DMS153 treated with DMSO at 0.1 percent for 48 hours (cell line): ENCODE measurements around the gene DNAJB4.
"Not testable (repeated sequence)": the region's sequence is repeated elsewhere in the genome, so short reads cannot be mapped to it uniquely, and the experiment has no call there.

Experiments
- DNase-seq: peaks from one replicate; lab custom pipeline; 2025; ENCODE audit not compliant: unreplicated experiment; lab: John Stamatoyannopoulos, UW

Gene DNAJB4

DNA sequence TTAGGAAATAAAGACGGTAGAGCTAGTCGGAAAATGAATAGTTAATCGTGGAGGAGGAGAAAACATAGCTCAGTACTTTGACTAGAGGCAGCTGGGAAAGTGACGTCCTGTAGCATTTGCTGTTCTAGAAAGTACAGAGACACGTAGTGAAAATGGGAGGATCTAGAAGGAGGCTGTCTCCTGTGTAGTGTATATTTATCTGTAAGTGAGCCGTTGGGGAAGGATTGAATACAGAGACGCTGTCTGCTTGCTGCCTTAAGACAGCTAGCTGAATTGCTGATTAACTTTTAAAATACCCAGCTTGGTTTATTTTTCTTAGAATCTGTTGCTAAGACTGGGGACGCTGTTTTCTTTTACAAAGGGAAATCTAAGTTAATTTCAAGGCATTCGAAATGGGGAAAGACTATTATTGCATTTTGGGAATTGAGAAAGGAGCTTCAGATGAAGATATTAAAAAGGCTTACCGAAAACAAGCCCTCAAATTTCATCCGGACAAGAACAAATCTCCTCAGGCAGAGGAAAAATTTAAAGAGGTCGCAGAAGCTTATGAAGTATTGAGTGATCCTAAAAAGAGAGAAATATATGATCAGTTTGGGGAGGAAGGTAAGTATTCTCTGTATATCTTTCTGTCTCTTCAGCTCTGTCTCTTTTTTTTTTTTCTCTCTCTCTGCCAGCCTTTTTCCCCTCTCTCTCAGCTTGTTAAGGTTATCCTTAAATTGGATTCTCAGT lies at the start of gene DNAJB4:
Gene DNAJB4, plus strand, starts transcription at position 221 of the 729 bp plus-strand sequence. Its CDS starts 172 bp downstream, at position 393.
- peak; percentile 28 for DNase-seq

DNA sequence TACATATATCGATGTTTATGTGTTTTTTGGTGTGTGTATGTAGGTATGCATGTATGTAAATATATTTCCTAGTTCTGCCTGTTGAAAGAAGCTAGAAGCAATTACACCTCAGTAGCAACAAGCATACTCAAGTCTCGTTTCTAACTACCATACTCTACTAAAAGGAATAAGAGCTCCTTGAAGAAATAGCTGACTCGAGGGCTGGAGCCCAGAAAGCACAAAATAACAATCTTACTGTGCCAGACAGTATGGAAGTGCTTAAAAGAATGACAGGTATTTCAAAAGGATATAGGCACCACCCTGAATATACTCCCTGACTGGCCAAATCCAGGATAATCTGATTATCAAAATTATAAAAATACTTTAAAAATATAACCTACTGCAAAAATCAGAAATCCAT lies 49.0 kb upstream of the DNAJB4 start:
- DNase-seq: no peak

- DNase-seq: no peak
These were observed 48.3 kb upstream of the DNAJB4 start for GRCh38 chr1:77956464-77956863.

DNA sequence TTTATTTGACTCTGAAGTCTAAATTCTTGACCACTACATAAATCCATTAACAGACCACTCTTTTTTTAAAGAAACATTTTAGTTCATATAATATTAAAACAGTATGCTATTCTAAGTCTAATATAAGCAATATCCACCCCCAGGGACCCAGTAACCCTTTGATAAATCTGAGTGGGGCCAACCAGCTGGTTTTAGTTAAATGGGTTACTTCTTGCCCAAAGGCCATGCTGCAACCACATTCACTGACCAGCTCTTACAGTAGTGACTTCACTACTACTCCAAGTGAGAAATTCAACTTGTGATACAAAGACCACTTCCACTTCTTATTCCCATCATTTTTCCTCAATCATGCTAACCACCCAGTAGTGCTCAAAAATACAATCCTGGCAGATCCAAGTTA lies 46.3 kb upstream of the DNAJB4 start:
- no peak for DNase-seq

- no peak for DNase-seq
These were observed 45.9 kb upstream of the DNAJB4 start for GRCh38 chr1:77958850-77959249.

DNA sequence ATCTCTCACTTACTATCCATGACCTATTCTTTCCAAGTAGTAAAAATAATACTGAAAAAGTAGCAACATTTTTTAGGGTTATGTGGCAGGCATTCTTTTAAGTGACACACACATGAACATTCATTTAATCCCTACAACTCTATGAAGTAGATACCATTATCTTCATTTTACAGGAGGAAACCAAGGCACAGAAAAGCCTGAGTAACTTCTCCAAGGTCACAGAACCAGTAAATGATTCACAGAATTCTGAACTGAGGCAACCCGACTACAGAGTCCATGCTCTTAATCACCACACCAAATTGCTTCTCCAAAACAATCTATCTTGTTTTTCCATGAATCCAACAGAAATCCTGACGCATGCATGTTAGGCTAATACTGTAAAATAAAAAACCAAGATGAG lies 43.3 kb upstream of the DNAJB4 start:
- no peak for DNase-seq

- DNase-seq: no peak
These were observed 38.4 kb upstream of the DNAJB4 start for GRCh38 chr1:77966291-77966690.

GRCh38 chr1:77970192-77970591 lies 34.5 kb upstream of the DNAJB4 start:
- no peak for DNase-seq

DNA sequence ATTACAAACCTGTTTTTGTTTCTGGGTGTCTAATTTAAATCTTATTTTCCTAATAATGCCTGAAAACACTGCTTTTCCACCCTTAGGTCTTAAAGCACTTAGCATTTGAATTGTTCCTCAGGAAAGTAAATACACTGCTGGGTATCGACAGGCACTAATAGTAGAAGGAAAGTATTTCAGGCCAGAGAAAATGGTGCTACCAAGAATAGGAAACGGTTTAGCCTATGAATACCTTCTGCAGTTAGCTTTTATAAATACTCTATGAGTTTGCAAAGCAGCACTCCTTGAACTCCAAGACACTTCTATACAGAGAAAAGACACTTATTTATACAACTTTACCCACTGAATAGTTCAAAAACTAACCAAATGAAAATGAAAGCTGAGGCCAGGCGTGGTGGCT lies 32.7 kb upstream of the DNAJB4 start:
- no peak for DNase-seq

DNA sequence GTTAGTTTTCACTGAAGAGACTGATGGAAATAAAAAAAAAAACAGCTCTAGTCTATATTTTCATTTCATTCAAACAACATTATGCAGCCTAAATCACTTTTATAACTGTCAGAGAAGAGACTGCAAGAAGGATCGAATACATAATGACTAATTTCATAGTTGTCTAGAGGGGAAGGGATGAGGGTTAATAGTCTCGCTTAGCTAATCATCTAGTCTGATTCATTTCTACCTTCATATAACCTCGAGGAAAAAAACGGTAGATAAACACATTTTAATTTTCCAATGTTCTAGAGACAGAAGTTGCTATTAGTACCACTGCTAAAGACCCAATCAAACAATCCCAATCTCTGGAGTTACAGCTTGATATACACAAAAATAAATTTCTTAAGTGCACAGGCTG lies 29.4 kb upstream of the DNAJB4 start:
- DNase-seq: no peak

- DNase-seq: no peak
These were observed 28.8 kb upstream of the DNAJB4 start for GRCh38 chr1:77975907-77976306.

- DNase-seq: no peak
These were observed 28.2 kb upstream of the DNAJB4 start for GRCh38 chr1:77976433-77977076.

DNA sequence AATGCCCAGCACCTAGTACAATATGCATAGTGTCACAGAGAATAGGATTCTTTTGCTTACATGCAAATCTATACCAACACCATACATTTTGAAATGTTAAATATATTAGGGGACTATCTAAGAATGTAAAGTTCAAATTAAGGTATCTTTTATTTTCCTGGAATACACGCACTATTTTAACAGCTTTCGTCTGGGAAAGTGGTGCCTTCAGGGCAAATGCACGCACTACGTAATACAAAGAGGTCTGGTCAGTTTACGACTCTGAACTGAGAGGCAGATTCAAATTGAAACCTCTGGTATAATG lies 26.8 kb upstream of the DNAJB4 start:
- DNase-seq: no peak

- DNase-seq: peak; percentile 85
These were observed 26.3 kb upstream of the DNAJB4 start for GRCh38 chr1:77978293-77978968.

DNA sequence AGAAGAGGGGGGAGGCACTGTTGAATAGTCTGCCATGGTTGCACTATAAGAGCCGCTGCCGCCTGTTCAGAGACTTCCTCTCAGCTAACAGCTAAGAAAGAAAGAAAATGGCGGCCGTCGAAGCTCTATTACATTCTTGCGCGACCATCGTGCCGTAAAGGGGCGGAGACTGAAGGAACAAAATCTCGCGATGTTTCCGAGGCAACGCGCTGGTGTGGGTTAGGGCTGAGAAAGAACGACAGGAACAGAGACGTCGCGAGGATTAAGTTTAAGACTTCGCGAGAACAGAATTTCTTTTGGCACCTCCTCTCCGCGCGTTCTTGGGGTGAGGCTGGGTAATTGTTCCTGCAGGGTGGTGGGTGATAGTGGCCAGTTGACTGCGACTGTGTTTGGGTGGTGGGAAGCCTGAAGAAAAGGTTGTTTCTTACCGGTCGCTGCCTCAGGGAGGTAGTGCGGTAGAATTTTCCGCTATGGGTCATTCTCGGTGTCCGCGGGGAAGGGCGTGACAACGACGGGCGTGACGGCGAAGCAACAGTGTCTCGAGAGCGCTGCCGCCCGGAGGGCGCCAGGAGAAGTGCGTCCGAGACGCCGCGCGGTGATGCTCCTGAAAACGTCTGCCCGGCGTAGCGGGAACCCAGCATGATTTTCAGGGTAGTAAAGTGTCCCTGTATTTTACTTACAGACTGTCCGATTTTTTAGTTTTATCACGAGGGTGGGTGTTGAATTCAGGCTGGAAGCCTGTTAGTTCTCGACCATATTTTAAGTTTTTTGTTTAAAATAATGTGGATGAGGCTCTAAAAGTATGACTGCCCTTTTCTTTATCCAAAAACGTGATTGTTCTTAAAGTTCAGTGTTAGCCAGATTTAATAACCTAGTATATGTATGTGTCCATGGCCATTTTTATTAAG lies 25.5 kb upstream of the DNAJB4 start, which contains the start of gene FUBP1:
Gene FUBP1, minus strand, starts transcription at position 104 of the 908 bp plus-strand sequence. Its CDS starts 68 bp downstream, at position 36.
- DNase-seq: peak; percentile 98

DNA sequence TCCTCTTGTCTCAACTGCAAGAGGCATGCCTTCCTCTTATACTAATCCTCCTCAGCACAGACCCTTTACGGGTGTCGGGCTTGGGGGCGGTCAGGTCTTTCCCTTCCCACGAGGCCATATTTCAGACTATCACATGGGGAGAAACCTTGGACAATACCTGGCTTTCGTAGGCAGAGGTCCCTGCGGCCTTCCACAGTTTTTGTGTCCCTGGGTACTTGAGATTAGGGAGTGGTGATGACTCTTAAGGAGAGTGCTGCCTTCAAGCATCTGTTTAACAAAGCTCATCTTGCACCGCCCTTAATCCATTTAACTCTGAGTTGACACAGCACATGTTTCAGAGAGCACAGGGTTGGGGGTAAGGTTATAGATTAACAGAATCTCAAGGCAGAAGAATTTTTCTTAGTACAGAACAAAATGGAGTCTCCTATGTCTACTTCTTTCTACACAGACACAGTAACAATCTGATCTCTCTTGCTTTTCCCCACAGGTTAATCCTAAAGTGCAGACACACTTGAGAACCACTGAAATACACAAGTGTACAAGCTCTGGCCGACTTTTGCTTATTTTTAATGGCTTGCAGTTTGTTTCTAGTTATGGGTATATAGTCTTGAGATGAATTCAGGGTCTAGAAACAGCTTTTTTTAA lies 21.3 kb upstream of the DNAJB4 start:
- not testable (repeated sequence) for DNase-seq

GRCh38 chr1:77983997-77984355 lies 20.8 kb upstream of the DNAJB4 start:
- DNase-seq: no peak

DNA sequence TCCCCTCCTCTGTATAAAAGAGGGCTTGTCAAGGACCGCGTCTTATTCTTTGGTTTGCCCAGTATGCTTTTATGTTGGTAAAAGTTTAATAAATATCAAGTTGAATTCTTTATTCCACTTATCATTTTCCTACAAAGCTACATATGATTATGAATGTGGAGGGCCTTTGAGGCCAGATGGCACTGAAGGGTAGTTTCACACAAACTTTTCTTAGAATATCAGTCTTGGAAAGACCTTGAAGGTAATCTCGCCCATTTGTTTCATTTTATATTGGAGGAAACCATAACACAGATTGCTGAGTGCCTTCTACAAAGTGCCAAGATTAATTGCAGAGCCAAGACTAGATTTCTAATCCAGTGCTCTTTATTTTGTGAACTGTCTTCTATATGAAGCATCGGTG lies 20.1 kb upstream of the DNAJB4 start:
- DNase-seq: no peak

DNA sequence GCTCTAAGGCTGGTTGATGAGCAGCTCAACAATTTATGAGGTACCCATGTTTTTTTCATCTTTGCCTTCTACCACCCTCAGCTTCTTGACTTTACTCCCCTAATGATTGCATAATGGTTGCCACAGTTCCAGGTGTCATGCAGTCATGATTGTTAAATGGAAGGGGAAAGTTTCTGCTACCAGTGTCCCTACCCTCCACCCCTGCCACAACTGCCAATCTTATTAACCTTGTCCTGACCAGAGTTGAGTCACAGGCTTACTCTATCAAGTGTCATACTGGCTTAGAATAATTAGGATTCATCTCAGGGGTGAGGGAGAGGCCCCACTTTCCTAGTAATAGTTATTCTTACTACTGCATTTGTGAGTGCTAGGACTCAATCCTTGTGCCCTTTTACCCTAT lies 17.9 kb upstream of the DNAJB4 start:
- no peak for DNase-seq

DNA sequence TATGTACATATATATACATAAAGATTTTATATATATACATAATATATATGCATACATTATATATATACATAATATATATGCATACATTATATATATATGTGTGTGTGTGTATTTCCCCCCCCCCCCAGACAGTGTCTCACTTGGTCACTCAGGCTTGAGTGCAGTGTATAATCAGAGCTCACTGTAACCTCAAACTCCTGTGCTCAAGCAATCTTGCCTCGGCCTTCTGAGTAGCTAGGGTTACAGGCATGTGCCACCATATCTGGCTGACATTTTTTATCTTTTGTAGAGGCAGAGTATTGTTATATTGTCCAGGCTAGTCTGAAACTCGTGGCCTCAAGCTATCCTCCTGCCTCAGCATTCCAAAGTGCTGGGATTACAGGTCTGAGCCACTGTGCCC lies 16.8 kb upstream of the DNAJB4 start:
- no peak for DNase-seq

GRCh38 chr1:77989744-77990143 lies 15.0 kb upstream of the DNAJB4 start:
- no peak for DNase-seq
